H1 (cell line): ENCODE data around the gene HYLS1. TPM values are rescaled to one million over a fixed set of nuclear protein-coding genes. Genes with fewer than 3 reads are reported as not detected.

ENCODE experiments used
- CTCF ChIA-PET: fragments of 300-600 bp; sonication (Branson Sonifier 250); formaldehyde crosslinking; loops from one replicate; lab custom pipeline; 2021; ENCODE audit not compliant: partially characterized antibody; lab: Charles Lee
- POLR2A ChIA-PET: fragments of 300-600 bp; sonication (Branson Sonifier 250); formaldehyde crosslinking; loops from one replicate; lab custom pipeline; 2021; ENCODE audit warnings: inconsistent platforms; ENCODE audit not compliant: partially characterized antibody; lab: Charles Lee
- DNase-seq, 2 experiments: peaks; one replicate each; pipeline versions ENCODE4 v3.0.0 to v3.0.0-alpha.2; 2010 to 2022; ENCODE audit warnings: low spot score in 2 of 2, low read depth in 1 of 2, mixed read lengths in 1 of 2
- FAIRE-seq: peaks from 2 replicates; lab custom pipeline; 2011; peaks lifted over from hg19 to GRCh38; lab: Jason Lieb, UNC
- H2AFZ ChIP-seq: 2 replicates; pipeline ENCODE4 v1.8.1; 2012; ENCODE audit warnings: low read length, inconsistent platforms
- H2AK5ac ChIP-seq: 2 replicates; pipeline ENCODE4 v1.6.1; 2013; ENCODE audit warnings: low read depth, low read length
- H2BK120ac ChIP-seq: replicated peaks from 2 replicates; pipeline ENCODE3; 2013; ENCODE audit warnings: low read depth, low read length, inconsistent platforms
- H2BK12ac ChIP-seq: 2 replicates; pipeline ENCODE4 v1.6.1; 2013; ENCODE audit warnings: low read depth, low read length
- H2BK15ac ChIP-seq: 2 replicates; pipeline ENCODE4 v1.6.1; 2013; ENCODE audit warnings: low read length
- H2BK20ac ChIP-seq: 2 replicates; pipeline ENCODE4 v1.6.1; 2013; ENCODE audit warnings: low read length
- H2BK5ac ChIP-seq: 2 replicates; pipeline ENCODE4 v1.6.1; 2013; ENCODE audit warnings: low read depth, low read length
- H3K14ac ChIP-seq: 2 replicates; pipeline ENCODE4 v1.6.1; 2013; ENCODE audit warnings: inconsistent platforms; ENCODE audit not compliant: insufficient read length
- H3K18ac ChIP-seq: 2 replicates; pipeline ENCODE4 v1.6.1; 2013; ENCODE audit warnings: low read length; ENCODE audit errors: extremely low read depth
- H3K23ac ChIP-seq: 2 replicates; pipeline ENCODE4 v1.6.1; 2013; ENCODE audit warnings: inconsistent platforms; ENCODE audit not compliant: insufficient read length
- H3K23me2 ChIP-seq: 2 replicates; pipeline ENCODE4 v1.6.1; 2013; ENCODE audit warnings: low read depth, low read length
- H3K27ac ChIP-seq: 2 replicates; pipeline ENCODE4 v1.6.1; 2011; ENCODE audit warnings: low read depth, low read length, inconsistent platforms
- H3K27me3 ChIP-seq, 4 experiments: replicated peaks in 1 of 4; 1 replicate in 1 of 4; 2 replicates in 3 of 4; pipeline versions ENCODE4 v1.6.1 to v1.8.1; 2011 to 2013; ENCODE audit warnings: low read length in 3 of 4, mild to moderate bottlenecking in 3 of 4, inconsistent platforms in 2 of 4, mixed read lengths in 2 of 4, moderate library complexity in 1 of 4; ENCODE audit not compliant: control insufficient read depth in 3 of 4, insufficient read depth in 3 of 4; ENCODE audit errors: extremely low read depth in 1 of 4
- H3K36me3 ChIP-seq, 4 experiments: 2 replicates each; pipeline versions ENCODE4 v1.6.1 to v1.8.1; 2011 to 2013; ENCODE audit warnings: mild to moderate bottlenecking in 4 of 4, low read length in 3 of 4, moderate library complexity in 2 of 4, control low read depth in 1 of 4, inconsistent platforms in 1 of 4; ENCODE audit not compliant: insufficient read depth in 4 of 4, control insufficient read depth in 2 of 4
- H3K4ac ChIP-seq: replicated peaks from 2 replicates; pipeline ENCODE3; 2013; ENCODE audit warnings: low read length, low read depth, mixed read lengths, inconsistent platforms; ENCODE audit not compliant: insufficient read length
- H3K4me1 ChIP-seq, 4 experiments: replicated peaks in 1 of 4; 1 replicate in 1 of 4; 2 replicates in 3 of 4; pipeline versions ENCODE4 v1.6.1 to v1.8.1; 2011 to 2013; ENCODE audit warnings: low read length in 3 of 4, inconsistent platforms in 2 of 4, mixed read lengths in 1 of 4; ENCODE audit not compliant: insufficient read depth in 4 of 4, control insufficient read depth in 3 of 4
- H3K4me2 ChIP-seq, 2 experiments: 2 replicates each; pipeline versions ENCODE4 v1.6.1 to v1.8.1; 2011 to 2013; ENCODE audit warnings: low read depth in 2 of 2, low read length in 2 of 2, control low read depth in 1 of 2, inconsistent platforms in 1 of 2, mild to moderate bottlenecking in 1 of 2; ENCODE audit not compliant: insufficient read depth in 1 of 2
- H3K4me3 ChIP-seq, 4 experiments: fragments of 200-600, 300-600 bp in 1 of 4; sonication (generic), shearing (Covaris generic), sonication (Bioruptor Twin) in 1 of 4; 2 replicates each; pipeline versions ENCODE4 v1.5.1 to v1.8.1; 2011 to 2016; ENCODE audit warnings: low read length in 4 of 4, low read depth in 3 of 4, control low read depth in 2 of 4, inconsistent platforms in 2 of 4, mild to moderate bottlenecking in 2 of 4, mixed read lengths in 1 of 4, moderate library complexity in 1 of 4; ENCODE audit not compliant: insufficient read depth in 2 of 4; ENCODE audit errors: extremely low read depth in 1 of 4
- H3K56ac ChIP-seq: replicated peaks from 2 replicates; pipeline ENCODE3; 2013; ENCODE audit warnings: low read depth, mild to moderate bottlenecking, mixed read lengths, low read length, inconsistent platforms; ENCODE audit not compliant: insufficient read length
- H3K79me1 ChIP-seq: 2 replicates; pipeline ENCODE4 v1.6.1; 2013; ENCODE audit warnings: low read depth, low read length, control low read depth
- H3K79me2 ChIP-seq, 2 experiments: 2 replicates each; pipeline versions ENCODE4 v1.6.1 to v1.8.1; 2012 to 2013; ENCODE audit warnings: low read length in 2 of 2, mild to moderate bottlenecking in 2 of 2, inconsistent platforms in 1 of 2; ENCODE audit not compliant: insufficient read depth in 2 of 2, control insufficient read depth in 1 of 2
- H3K9ac ChIP-seq, 4 experiments: replicated peaks in 1 of 4; 1 replicate in 1 of 4; 2 replicates in 3 of 4; pipeline versions ENCODE4 v1.6.1 to v1.8.1; 2011 to 2013; ENCODE audit warnings: low read depth in 3 of 4, low read length in 3 of 4, control low read depth in 2 of 4, mild to moderate bottlenecking in 2 of 4, moderate library complexity in 2 of 4, inconsistent platforms in 1 of 4; ENCODE audit errors: extremely low read depth in 1 of 4
- H3K9me3 ChIP-seq, 2 experiments: 2 replicates each; pipeline versions ENCODE4 v1.6.1 to v1.8.1; 2012 to 2013; ENCODE audit warnings: mild to moderate bottlenecking in 2 of 2, moderate library complexity in 2 of 2, control low read depth in 1 of 2, inconsistent platforms in 1 of 2, low read depth in 1 of 2, low read length in 1 of 2, mixed read lengths in 1 of 2; ENCODE audit not compliant: insufficient read depth in 2 of 2
- H4K20me1 ChIP-seq, 2 experiments: replicated peaks in 1 of 2; 2 replicates each; pipeline versions ENCODE3 to v1.8.1; 2011 to 2013; ENCODE audit warnings: inconsistent platforms in 2 of 2, low read length in 2 of 2, mild to moderate bottlenecking in 1 of 2; ENCODE audit not compliant: insufficient read depth in 2 of 2, control insufficient read depth in 1 of 2
- H4K5ac ChIP-seq: 2 replicates; pipeline ENCODE4 v1.6.1; 2013; ENCODE audit warnings: low read length, low read depth, mixed read lengths, inconsistent platforms; ENCODE audit not compliant: insufficient read length
- H4K8ac ChIP-seq: 2 replicates; pipeline ENCODE4 v1.8.0; 2013; ENCODE audit warnings: mild to moderate bottlenecking, moderate library complexity, low read length, inconsistent platforms; ENCODE audit not compliant: insufficient read depth; ENCODE audit errors: extremely low read depth
- H4K91ac ChIP-seq: replicated peaks from 2 replicates; pipeline ENCODE3; 2013; ENCODE audit warnings: low read length, mixed read lengths, inconsistent platforms; ENCODE audit not compliant: insufficient read length
- EGR1 ChIP-seq: IDR thresholded peaks from 2 replicates; pipeline ENCODE4 v1.6.1; 2011; ENCODE audit warnings: low read depth, low read length, borderline replicate concordance
- GTF2F1 ChIP-seq: IDR thresholded peaks from 2 replicates; pipeline ENCODE4 v1.6.1; 2012; ENCODE audit warnings: low read depth, low read length, improper control_type of control experiment, borderline replicate concordance
- POU5F1 ChIP-seq: IDR thresholded peaks from 2 replicates; pipeline ENCODE4 v1.6.1; 2011; ENCODE audit warnings: low read depth, mild to moderate bottlenecking, low read length, moderate library complexity
- USF2 ChIP-seq: IDR thresholded peaks from 2 replicates; pipeline ENCODE4 v1.6.1; 2011; ENCODE audit warnings: low read length, improper control_type of control experiment
- WGBS, 2 experiments: shearing (Covaris generic) in 1 of 2; methylation state at CpG; one replicate each; pipeline versions ENCODE4 v1.1.6 to v1.1.7; 2013 to 2015; ENCODE audit warnings: low lambda C conversion rate in 2 of 2, mixed read lengths in 2 of 2, inconsistent platforms in 1 of 2, low coverage in 1 of 2, missing lambda C conversion rate in 1 of 2; ENCODE audit not compliant: insufficient replicate concordance in 2 of 2, insufficient coverage in 1 of 2, insufficient read length in 1 of 2; ENCODE audit errors: extremely low coverage in 1 of 2, missing lambda C conversion rate in 1 of 2; 5-methylcytosine and 5-hydroxymethylcytosine counted together
- polyA plus RNA-seq, 7 experiments: library from polyadenylated mRNA; depleted of rRNA in 3 of 7; stranded (reverse) in 5 of 7; unstranded in 2 of 7; fragments of >200 nt in 5 of 7; fragments of 200-250 nt in 2 of 7; gene quantifications; 1 replicate in 5 of 7; 2 replicates in 1 of 7; 4 replicates in 1 of 7; pipeline versions ENCODE4 v1.2.1 to v1.2.3, GENCODE V29; 2011 to 2013; ENCODE audit warnings: missing spikeins in 2 of 7, mixed read lengths in 2 of 7
- total RNA-seq: library from RNA; stranded (reverse); fragmentation: NEBNext Ultra II Directional; extraction: Animal tissue kit (Norgen Biotek cat#: 25700); gene quantifications from 2 replicates; pipeline ENCODE4 v1.2.1, GENCODE V29; 2021

Gene HYLS1
- total and polyA plus RNA-seq, 2 of the 8 experiments (the other 6 are each of a cell fraction or from before 2014, with no cell fraction given): 5.1 to 11.6 TPM

- no peaks in the 10 kb centered on the region; a peak in 1 of 7 replicates for H3K27me3 ChIP-seq
- 85% methylated on average over 3 of the region's 3 CpGs; no CpG with 5 or more reads in 1 of the 2 experiments for WGBS, 2 experiments
- ChIA-PET CTCF (interaction anchor here (0.8 to 5.8 kb wide), 8 partner anchors 11 to 490 kb away, joined by 3 to 118 read pairs (median 6); partner anchors contain the start of gene DDX25), POLR2A (no interaction called here)
- H2BK120ac ChIP-seq: no peak overlapping the region
- no peaks in the 10 kb centered on the region for H3K36me3 ChIP-seq
- no peak overlapping the region for H3K9ac ChIP-seq
- DNase-seq: no peak
- no peak overlapping the region for H3K4me3 ChIP-seq
- H2AK5ac ChIP-seq: no peak overlapping the region
- H3K56ac ChIP-seq: no peak overlapping the region
- H3K79me1 ChIP-seq: no peaks in the 10 kb centered on the region
- no peak overlapping the region for H2BK12ac ChIP-seq
- no peak overlapping the region for H2BK5ac ChIP-seq
- no peaks in the 10 kb centered on the region for H3K79me2 ChIP-seq
- no peak overlapping the region for H3K4me2 ChIP-seq
- H2AFZ ChIP-seq: no peak overlapping the region
- H3K9me3 ChIP-seq: no peaks in the 10 kb centered on the region
- no peak overlapping the region for H3K14ac ChIP-seq
- H4K5ac ChIP-seq: no peak overlapping the region
- no peak overlapping the region for H3K4ac ChIP-seq
- H3K23ac ChIP-seq: no peak overlapping the region
- no peak for TF ChIP-seq USF2
- no peak for TF ChIP-seq EGR1
- TF ChIP-seq GTF2F1: no peak
- no peak for TF ChIP-seq POU5F1
- no peaks in the 10 kb centered on the region for H3K23me2 ChIP-seq
- H4K20me1 ChIP-seq: no peaks in the 10 kb centered on the region
- no peaks in the 10 kb centered on the region; a peak in 1 of 7 replicates for H3K4me1 ChIP-seq
- no peak overlapping the region for H3K18ac ChIP-seq
- no peak overlapping the region for H2BK20ac ChIP-seq
- no peak overlapping the region for H3K27ac ChIP-seq
- FAIRE-seq: no peak
- no peak overlapping the region for H4K91ac ChIP-seq
- no peak overlapping the region for H4K8ac ChIP-seq
- no peak overlapping the region for H2BK15ac ChIP-seq
Observed at GRCh38 chr11:125922156-125922555, 34.7 kb downstream of the HYLS1 start.
